Glomerular endothelial cell (primary cell): ENCODE measurements around the gene MPEG1. TPM values are rescaled to one million over a fixed set of nuclear protein-coding genes. Genes with fewer than 3 reads are reported as not detected.

Source experiments
- DNase-seq: peaks from one replicate; pipeline ENCODE4 v3.0.0-alpha.2; 2011; ENCODE audit warnings: low read depth, low spot score; ENCODE audit errors: extremely low read depth
- total RNA-seq: library from RNA; depleted of rRNA; stranded (reverse); fragments of >200 nt; gene quantifications from 2 replicates; pipeline ENCODE4 v1.2.3, GENCODE V29; 2015

Gene MPEG1
- total RNA-seq, 1 donor from 2014 or later = not detected

DNA sequence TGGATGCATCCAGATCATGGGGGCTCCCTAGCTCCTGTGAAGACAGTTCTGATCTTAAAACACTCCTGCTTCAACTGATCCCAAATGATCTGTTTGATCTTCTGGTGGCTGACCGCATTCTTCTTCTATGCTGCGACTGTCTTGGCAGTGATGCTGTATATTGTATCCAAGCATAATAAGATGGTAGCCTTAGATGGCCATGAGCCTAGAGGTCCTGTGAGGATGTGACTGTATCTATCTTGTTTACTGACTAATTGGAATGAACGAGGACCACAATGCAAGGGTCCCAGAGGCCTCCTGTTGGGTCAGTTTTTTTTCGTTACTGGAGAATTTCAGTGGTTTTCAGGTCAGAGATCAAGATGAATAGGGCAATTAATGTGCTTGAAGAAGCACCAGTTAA is 7.1 kb upstream of the MPEG1 start:
- DNase-seq = no peak

DNA sequence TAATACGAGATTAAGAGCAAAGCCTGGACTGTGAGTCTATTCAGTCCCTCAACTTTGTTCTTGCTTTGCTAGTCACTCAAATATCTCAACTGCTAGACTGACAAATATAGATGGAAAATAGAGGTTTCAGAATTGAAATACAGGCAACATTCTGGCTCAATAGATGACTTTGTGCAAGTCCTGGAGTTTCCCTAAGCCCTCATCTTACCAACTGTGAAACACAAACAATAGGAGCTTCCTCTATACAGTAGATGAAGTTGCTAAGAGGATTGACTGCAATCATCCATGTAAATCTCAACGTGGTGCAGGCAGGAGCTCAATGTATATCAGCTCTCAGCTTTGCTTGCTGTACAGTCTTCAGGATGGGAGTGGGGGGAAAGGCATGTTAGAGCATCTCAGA is 6.2 kb upstream of the MPEG1 start:
- DNase-seq = no peak

DNA sequence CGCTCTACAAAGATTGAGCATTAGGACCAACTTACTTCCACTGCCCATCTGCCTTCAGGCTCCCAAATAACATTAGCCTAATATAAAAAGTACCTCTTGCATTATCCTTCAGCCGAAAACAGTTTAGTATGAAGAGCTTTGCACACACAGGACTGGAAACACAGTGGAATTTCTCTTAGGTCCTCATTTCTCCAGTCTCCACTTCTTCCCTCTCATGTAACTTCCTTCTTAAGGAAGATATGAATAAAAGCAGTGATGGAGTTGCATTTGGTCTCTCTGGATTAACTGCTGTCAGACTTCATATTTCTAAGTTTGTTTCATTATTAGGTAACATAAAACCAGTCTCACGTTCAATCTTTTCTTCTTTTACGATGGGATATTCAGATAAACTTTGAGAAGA is 5.6 kb upstream of the MPEG1 start:
- DNase-seq = no peak

DNA sequence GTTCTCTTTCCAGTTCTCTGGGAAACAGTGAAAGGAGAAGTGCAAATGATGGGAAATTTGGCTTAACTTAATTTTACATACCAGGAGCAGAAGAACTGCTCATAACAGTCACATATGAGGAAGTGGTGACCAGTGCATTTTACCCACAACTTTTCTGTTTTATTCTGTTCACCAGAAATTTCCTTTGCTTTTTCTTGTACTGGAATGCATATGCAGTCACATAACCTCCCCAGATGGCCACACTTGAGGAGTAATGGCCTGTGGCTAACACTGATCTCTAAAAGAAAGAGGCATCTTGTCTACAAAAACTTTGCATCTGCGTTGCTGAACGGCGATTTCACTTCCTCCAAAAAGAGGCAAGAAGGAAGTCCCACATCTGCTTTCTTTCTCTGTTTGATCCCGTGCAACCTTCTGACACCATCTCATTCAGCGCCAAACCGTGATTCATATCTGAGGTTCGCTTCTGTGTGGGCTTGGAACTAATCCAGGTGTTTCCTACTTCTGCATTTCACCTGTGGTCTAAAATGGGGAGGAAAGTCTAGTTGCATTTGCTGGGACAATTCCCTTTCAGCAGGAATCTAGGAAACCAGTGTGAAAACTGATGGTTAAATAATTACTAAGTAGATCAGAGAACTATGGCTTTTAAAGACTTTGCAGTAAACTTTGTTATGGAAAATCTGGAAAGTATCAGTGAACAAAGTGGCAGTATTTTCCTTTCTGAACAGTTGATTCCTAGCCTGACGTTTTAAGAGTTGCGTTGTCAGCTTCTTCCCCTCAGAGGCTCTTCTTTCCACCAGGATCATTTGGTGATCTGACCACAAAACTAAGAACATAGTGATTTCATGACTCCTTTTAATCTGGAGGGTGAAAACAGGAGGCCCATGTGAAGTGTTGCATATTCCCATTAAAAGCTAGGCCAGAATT is 4.2 kb upstream of the MPEG1 start:
- DNase-seq = no peak

DNA sequence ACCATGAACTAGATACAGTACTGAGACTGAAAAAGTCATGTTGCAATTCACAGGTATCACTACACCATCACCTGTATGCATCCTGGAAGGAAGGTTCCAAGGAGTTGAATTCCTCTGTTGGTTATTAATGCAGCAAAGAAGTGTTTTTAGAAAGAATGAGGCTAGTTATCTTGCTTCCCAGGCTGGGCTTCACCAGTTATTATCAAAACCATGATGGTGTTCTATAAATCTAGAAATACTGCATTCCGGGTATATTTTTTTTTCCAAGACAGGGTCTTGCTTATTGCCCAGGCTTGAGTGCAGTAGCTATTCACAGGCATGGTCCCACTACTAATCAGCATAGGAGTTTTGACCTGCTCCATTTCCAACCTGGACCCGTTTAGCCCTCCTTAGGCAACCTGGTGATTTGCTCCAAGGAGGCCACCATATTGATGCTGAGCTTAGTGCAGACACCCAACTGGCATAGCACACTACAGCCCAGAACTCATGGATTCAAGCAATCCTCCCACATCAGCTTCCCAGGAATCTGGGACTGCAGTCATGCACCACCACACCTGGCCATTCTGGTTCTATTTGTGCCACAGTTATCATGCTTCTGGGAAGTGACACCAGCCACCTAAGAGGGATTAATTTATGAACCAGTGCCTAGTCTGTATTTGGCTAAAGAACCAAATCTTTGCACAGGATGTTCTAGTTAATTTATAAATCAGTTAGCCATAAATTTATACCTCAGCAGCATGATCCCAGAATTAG is 1.6 kb upstream of the MPEG1 start:
- no peak for DNase-seq

DNA sequence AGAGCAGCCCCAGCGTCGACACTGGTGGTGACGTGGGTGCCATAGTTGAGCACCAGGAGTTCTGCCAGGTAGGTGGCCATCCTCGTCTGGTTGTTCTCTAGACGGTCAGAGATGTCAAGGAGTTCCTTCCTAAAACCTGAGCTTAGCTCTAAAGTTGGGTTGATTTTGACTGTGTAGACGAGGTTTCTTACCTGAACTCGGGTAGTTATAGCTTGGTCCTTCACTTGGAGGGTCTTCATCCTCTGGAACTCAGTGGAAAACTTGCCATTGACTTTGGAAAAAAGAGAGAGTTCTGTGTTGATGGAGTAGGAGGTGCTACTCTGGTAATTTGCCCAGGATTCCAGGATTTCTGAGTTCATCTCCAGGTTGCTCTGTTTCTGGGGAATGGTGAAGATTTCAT is 505 bp downstream of the MPEG1 start:
- no peak for DNase-seq

DNA sequence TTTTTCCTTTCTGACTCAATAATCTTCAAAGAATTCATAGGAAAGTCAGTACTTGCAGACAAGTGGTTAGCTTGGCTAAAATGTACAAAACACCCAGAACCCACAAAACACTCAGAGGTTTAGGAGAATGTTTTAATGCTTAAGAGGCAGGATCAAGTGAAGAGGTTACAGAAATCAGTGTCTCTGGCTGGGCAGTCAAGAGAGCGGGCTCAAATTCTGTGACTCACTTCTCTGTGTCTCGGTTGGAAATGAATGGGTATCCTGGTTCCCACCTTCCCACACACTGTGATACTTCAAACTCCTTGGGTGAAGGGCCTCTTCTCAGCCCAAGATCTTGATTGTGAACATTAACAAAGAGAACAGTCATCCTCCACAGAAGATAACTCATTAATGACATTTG is 3.8 kb downstream of the MPEG1 start:
- DNase-seq = no peak

DNA sequence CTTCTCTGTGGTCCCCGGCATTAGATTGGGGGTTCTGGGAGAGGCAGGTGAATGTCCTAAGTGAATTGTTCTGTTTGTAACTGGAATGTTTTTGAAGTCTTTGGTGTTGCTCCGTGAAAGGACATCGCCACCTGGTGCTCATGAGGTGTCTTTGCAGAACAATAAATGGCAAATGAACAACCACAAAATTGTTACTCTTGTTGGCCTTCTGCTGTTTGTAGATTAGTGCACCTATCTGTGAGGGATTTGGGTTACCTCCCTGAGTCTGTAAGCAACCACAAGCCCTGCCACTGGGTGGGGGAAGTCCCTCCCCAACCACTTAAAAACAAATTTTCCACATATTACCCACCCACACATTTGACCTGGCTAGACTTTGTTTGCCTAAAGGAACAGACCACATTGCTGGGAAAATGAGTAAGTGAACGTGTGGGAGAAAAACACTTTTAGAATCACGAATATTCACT is 4.7 kb downstream of the MPEG1 start:
- no peak for DNase-seq

DNA sequence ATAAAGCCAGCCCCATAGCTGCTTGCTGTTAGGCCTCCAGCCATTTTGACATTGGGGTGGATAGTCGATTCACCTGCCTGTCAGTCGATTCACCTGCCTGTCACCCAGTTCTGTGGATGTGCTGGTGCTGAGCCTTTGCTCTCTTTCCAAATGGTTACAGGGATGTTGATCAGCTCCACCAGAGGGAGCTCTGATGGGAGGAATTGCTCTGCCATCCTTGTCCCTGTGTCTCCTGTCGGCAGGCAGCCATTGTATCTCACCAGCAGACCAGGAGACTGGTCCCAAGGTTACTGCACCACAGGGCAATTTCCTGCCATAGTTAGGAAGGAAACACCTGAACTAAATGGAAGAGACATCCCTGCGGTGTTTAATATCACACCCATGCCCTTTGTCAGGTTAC is 6.1 kb downstream of the MPEG1 start:
- no peak for DNase-seq

DNA sequence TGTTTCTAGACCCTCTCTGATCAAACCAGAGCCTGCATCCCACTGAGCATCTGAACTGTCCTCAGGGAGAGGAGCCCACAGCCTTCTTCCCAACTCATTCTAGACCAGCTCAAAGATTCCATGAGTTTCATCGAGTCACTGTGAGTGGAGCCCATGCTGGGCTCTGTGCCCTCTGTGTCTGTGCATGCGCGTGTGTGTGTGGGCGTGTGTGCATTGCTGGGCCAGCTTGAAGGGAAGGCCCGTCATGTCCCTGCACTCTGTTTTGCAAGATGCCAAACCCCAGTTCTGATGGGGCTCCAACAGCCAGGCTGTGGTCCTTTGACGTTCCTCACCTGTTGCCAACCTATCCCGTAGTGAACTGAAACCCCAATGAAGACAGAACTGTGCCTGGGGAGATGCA is 7.1 kb downstream of the MPEG1 start:
- no peak for DNase-seq

DNA sequence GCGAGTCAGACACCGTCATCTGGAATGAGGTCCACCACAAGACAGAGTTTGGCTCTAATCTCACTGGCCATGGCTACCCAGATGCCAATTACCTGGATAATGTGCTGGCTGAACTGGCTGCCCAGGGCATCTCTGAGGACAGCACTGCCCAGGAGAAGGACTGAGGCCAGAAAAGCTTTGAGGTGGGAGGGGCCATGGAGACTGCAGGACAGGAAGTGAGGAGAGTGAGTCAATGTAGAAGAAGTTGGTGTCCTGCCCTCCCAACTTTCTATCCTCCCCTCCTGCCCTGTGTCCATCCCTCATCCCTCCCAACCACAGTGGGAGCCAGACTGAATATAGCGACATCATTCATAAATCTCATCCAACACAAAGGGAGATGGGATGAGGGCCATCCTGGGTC is 8.0 kb downstream of the MPEG1 start:
- DNase-seq = no peak

DNA sequence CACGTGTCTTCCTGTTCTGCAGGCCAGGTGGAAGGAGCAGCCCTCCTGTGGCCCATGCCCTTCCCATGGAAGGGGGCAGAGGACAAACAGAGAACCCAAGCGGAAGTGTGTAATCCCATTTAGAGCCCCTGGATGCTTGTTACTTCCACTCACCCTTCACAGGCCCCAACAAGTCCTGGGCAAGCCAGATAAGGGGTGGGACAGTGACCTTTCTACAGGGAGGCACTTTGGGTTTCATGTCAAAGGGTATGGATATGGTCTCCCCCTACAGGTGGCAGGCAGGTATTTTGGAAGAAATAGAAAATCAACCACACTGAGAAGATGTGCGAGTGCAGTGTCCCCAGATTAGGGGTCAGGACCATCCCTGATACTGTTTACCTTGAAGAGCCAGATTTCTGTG is 11.4 kb downstream of the MPEG1 start:
- DNase-seq = no peak

DNA sequence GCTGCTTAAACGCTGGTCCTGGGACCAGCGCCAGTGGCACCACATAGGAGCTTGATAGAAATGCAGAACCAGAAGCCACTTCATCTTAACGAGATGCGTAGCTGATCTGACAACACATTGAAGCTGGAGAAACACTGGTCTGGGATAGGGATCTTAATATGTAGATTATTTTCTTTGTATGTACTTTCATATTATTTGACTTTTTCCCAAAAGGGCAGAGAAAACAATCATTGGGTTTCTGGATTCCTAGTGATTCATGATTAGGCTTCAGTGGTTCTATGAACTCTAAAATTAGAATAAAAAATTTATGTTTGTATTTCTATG is 12.3 kb downstream of the MPEG1 start:
- no peak for DNase-seq

DNA sequence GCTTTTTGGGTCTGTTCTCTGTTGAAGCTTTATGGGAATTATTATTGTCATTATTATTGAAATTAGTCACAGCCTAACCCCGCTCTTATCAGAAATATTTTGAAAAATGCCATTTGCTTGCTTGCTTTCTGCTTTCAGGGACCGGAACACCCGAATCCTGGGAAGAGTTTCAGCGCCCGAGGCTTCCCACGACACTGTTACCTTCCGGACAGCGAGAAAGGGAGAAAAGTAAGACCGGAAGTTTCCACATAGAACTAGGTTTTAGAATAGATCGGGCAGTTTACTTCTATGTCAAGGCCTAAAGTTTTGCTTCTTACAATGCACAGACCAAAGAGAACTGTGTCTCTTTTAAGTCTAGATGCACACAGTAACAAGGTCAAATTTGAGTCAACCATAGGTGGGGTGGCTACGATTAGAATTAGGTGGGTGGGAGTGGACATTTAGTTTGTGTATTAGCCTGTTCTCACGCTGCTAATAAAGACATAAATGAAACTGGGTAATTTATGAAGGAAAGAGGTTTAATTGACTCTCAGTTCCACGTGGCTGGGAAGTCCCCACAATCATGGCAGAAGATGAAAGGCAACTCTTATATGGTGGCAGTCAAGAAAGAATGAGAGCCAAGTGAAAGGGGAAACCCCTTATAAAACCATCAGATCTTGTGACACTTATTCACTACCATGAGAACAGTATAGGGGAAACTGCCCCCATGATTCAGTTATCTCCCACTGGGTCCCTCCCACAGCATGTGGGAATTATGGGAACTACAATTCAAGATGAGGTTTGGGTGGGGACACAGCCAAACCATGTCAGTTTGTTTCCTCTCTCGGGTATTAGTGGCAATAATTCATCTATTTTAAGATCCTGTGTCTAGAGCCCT is 12.9 kb downstream of the MPEG1 start:
- DNase-seq = no peak

DNA sequence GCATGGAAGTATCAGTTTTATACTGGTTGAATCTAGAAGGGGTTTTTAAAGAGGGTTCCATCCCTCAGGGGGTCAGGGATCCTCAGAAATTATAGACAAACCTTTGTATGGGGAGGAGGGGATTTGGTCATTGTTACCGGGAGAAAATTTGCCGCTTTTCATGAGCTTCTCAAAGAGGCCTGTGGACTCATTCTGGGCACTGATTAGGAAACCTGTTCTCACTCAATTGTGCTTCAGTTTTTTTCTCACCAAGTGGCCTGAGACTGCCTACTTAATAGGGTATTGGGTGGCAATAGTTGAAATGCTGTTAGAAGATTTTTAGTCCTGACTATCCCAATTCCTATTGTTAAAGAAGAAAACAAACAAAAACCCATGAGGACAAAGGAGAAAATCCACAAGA is 14.0 kb downstream of the MPEG1 start:
- no peak for DNase-seq

DNA sequence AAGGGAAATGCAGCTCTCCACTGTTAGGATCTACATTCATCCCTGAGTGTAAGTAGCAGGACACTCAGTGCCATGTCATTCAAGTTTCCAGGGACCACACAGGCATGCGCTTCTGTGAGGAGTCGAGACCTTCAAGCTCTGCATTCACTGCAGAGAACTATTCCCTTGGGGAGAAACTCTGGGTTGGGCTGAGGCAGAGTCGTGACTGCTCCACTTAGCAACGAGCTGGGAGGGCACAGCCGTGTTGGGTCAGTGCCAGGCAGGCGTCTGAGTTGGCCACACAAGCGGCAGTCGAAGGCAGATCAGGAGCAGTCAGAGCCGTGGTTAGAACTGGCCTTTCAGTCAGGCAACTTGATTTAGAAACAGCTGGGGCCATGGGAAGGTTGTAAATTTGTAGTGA is 14.7 kb downstream of the MPEG1 start:
- DNase-seq = no peak

DNA sequence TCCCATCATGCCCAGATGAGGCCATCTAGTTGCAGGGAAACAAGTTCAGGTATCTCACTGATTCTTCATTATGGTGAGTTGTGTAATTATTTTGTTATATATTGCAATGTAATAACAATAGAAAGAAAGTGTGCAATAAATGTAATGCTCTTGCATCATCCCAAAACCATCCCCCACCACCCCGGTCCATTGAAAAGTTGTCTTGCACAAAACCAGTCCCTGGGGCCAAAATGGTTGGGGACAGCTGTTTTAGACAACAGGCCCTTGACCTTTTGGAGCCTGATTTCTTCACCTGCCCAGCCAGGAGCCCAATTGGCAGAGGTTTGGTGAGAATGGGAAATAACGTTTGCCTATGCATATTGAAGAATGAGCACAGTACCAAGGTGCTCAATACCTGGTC is 15.9 kb downstream of the MPEG1 start:
- DNase-seq = no peak

DNA sequence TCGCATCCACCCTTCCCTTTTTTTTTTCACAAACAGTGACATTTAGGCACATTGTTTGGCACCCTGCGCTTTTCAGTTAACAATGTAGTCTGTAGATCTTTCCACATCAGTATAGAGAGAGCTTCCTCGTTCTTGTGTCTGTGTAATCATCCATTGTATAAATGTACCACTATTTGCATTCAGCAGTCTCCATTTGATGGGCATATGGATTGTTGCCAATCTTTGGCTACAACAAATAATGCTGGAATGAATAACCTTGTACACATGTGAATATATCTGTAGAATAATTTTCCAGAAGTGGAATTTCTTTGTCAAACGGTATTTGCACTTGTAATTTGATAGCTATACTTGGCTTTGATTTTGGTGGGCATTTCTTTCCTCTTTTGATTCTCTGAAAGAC is 17.1 kb downstream of the MPEG1 start:
- no peak for DNase-seq

DNA sequence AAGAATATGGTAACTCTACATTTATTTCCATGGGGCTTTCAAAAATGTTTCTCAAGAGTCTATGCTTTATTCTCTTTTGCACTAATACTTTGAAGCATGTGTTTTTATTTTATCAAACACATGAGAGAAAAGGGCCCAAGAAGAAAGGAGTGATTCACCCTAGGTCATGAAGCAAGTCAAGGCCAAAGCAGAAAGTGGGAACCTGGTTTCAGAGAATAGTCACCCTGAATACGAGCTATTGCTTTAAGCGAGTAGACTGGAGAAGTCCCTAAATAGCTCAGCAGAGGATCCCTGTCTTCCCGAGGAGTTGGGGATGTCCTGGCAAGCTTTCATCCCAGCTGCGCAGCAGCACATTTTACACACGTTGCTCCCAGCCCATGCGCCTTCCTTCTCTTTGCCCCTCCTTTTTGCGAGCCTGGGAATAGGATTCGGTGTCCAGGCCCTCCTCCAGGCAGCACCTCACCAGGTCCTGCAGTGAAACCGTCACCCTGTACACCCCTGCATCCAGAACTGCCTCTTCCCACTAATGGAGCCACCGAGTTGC is 19.1 kb downstream of the MPEG1 start:
- no peak for DNase-seq

DNA sequence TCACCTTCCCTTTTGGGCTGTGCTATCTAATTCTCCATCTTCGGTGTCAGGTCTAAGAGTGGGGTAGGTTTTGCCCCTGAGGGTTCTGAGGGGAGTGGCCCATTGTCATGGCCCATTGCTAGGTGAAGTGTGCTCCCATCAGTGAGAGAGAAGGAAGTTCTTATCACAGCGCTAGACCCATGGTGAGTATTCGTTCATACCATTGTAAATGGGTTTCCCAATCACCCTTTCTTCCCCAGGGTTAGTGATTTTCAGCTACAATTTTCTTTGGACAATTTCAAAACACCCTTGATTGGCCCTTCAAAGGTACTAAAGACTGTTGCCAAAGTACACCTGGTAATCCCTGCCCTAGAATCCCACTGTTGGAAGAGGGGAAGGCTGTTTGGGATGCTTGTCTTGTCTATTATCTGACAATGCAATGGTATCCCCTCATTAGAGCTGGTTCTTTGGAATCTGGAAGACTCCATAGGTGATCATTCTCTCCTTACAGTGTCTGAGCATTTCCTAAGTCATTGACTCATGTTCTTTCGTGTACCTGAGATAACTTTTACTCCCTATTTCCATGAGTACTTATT is 20.2 kb downstream of the MPEG1 start:
- no peak for DNase-seq

DNA sequence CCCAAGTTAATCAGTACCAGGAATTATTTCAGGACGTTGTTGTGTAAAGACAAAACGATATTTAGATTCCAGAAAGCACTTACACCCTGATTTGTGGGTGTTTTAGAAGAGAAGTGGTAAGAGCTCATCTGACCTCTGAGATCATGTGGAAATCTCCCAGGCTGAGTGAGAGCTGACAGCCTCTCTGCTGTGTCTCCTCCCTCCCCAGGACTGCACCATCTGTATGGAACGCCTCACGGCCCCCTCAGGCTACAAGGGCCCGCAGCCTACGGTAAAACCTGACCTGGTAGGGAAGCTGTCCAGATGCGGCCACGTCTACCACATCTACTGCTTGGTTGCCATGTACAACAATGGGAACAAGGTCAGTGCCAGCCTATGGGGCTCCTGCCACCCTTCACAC is 20.8 kb downstream of the MPEG1 start:
- no peak for DNase-seq
